Measurements from ENCODE around the gene IL7R.

- TF ChIP-seq CTCF (IDR thresholded peaks at IDR 0.05 in 2 of 3, conservative IDR thresholded peaks at IDR 0.05 in 1 of 3; ENCODE audit: borderline replicate concordance in 1 of 3, insufficient read depth in 1 of 3, low read depth in 2 of 3, low read length in 2 of 3) (no peak), FOSL1 (IDR thresholded peaks at IDR 0.05; ENCODE audit: low read depth) (no peak), POLR2A (IDR thresholded peaks at IDR 0.05; ENCODE audit: borderline replicate concordance, extremely low read depth, insufficient read depth, insufficient read length) (no peak), ATF3 (IDR thresholded peaks at IDR 0.05) (no peak), ZNF274 (IDR thresholded peaks at IDR 0.05; ENCODE audit: low read depth, low read length) (no peak), EZH2phosphoT487 (IDR thresholded peaks at IDR 0.05; ENCODE audit: borderline replicate concordance) (no peak), JUND (IDR thresholded peaks at IDR 0.05) (no peak), RAD21 (IDR thresholded peaks at IDR 0.05; ENCODE audit: low read depth) (no peak), EZH2 (IDR thresholded peaks at IDR 0.05) (no peak), POLR2AphosphoS5 (IDR thresholded peaks at IDR 0.05; ENCODE audit: low read depth, low read length) (no peak), ZFX (IDR thresholded peaks at IDR 0.05) (no peak)
These were observed 5.6 kb upstream of the IL7R start for GRCh38 chr5:35850967-35851680.

Measured in HCT116 (cell line).